ENCODE measurements around the gene LLGL2. TPM values are rescaled to one million over a fixed set of nuclear protein-coding genes. Genes with fewer than 3 reads are reported as not detected.
A peak's percentile ranks its signal among the peaks of the same experiment; 100 is the strongest.

Gene LLGL2
- total and polyA plus RNA-seq, 8 donors, result 72.3 to 565 (median 174) TPM

- Histone ChIP-seq H3K4me1 (peaks cover 0 to 12% (median under 1%) of the 10 kb centered on the region in 4 donors), H3K27me3 (no peaks in the 10 kb centered on the region), H3K27ac (peak overlapping the region in 1 of 5 donors; percentile 7), H3K9me3 (no peaks in the 10 kb centered on the region), H3K36me3 (peaks cover 50 to 91% (median 87%) of the 10 kb centered on the region in 4 donors), H3K4me3 (no peak overlapping the region)
- no peak for DNase-seq
- WGBS, 5 donors, result 84 to 91% (median 87%) methylated on average over 6 of the region's 6 CpGs
- intact Hi-C loops (cut with DNase I; ENCODE audit: low total_unique reads), result no loop called here
- no peak for TF ChIP-seq CTCF (IDR thresholded peaks at IDR 0.05)
- no peak for TF ChIP-seq POLR2AphosphoS5 (IDR thresholded peaks at IDR 0.05)
- TF ChIP-seq EP300 (IDR thresholded peaks at IDR 0.05), result no peak
- no peak for TF ChIP-seq POLR2A (IDR thresholded peaks at IDR 0.05)
Observed at GRCh38 chr17:75565618-75566017, 40.1 kb downstream of the LLGL2 start.

- 62 to 79% (median 72%) methylated on average over 6 of the region's 6 CpGs for WGBS, 5 donors
- Histone ChIP-seq H3K9me3 (no peaks in the 10 kb centered on the region), H3K4me1 (peaks cover 0 to 11% (median 9%) of the 10 kb centered on the region in 4 donors), H3K27me3 (no peaks in the 10 kb centered on the region), H3K36me3 (peaks cover 50 to 97% (median 95%) of the 10 kb centered on the region in 4 donors), H3K27ac (no peak overlapping the region), H3K4me3 (no peak overlapping the region)
- intact Hi-C loops (cut with DNase I; ENCODE audit: low total_unique reads), result no loop called here
- TF ChIP-seq POLR2AphosphoS5 (IDR thresholded peaks at IDR 0.05) (no peak), CTCF (IDR thresholded peaks at IDR 0.05) (no peak), POLR2A (IDR thresholded peaks at IDR 0.05) (no peak), EP300 (IDR thresholded peaks at IDR 0.05) (no peak)
- no peak for DNase-seq
Observed at GRCh38 chr17:75566416-75566815, 40.9 kb downstream of the LLGL2 start.

GRCh38 chr17:75566834-75567233, 41.3 kb downstream of the LLGL2 start:
- no peak overlapping the region for H3K4me3 ChIP-seq
- H3K36me3 ChIP-seq, result peaks cover 53 to 100% (median 99%) of the 10 kb centered on the region in 4 donors
- no peaks in the 10 kb centered on the region for H3K9me3 ChIP-seq
- WGBS, 5 donors, result 86 to 93% (median 92%) methylated on average over 5 of the region's 5 CpGs
- DNase-seq, result no peak
- TF ChIP-seq EP300 (IDR thresholded peaks at IDR 0.05), result no peak
- TF ChIP-seq POLR2AphosphoS5 (IDR thresholded peaks at IDR 0.05), result no peak
- no peak for TF ChIP-seq CTCF (IDR thresholded peaks at IDR 0.05)
- TF ChIP-seq POLR2A (IDR thresholded peaks at IDR 0.05), result no peak
- H3K4me1 ChIP-seq, result peaks cover 0 to 12% (median 8%) of the 10 kb centered on the region in 4 donors
- H3K27me3 ChIP-seq, result no peaks in the 10 kb centered on the region
- intact Hi-C loops (cut with DNase I; ENCODE audit: low total_unique reads), result no loop called here
- H3K27ac ChIP-seq, result no peak overlapping the region

GRCh38 chr17:75568412-75569255, 43.1 kb downstream of the LLGL2 start:
- no peaks in the 10 kb centered on the region for H3K9me3 ChIP-seq
- H3K36me3 ChIP-seq, result peaks cover 50 to 99% (median 98%) of the 10 kb centered on the region in 4 donors
- H3K4me3 ChIP-seq, result no peak overlapping the region
- peaks cover 0 to 12% (median 4%) of the 10 kb centered on the region in 4 donors for H3K4me1 ChIP-seq
- H3K27ac ChIP-seq, result no peak overlapping the region
- no peak for TF ChIP-seq CTCF (IDR thresholded peaks at IDR 0.05)
- no peak for TF ChIP-seq POLR2A (IDR thresholded peaks at IDR 0.05)
- no peak for TF ChIP-seq POLR2AphosphoS5 (IDR thresholded peaks at IDR 0.05)
- no peak for TF ChIP-seq EP300 (IDR thresholded peaks at IDR 0.05)
- no peaks in the 10 kb centered on the region for H3K27me3 ChIP-seq
- DNase-seq, result no peak
- intact Hi-C loops (cut with DNase I; ENCODE audit: low total_unique reads), result no loop called here
- 90 to 97% (median 93%) methylated on average over 20 to 31 of the region's 31 CpGs for WGBS, 5 donors

Measured in stomach (tissue), 9 donors.